NB4 (cell line): ENCODE data around the gene LGALS9.

Source experiments
- MYC ChIP-seq: IDR thresholded peaks from 2 replicates; pipeline ENCODE4 v1.6.1; 2011; ENCODE audit warnings: low read depth, low read length
- POLR2A ChIP-seq: IDR thresholded peaks from 2 replicates; pipeline ENCODE4 v1.6.1; 2011; ENCODE audit warnings: mild to moderate bottlenecking; ENCODE audit not compliant: insufficient read length; ENCODE audit errors: extremely low read depth
- TF ChIP-seq, protein P1 (sequence below): IDR thresholded peaks from one replicate; pipeline ENCODE4 v1.5.1; 2012; ENCODE audit warnings: low read depth, low read length
- TF ChIP-seq, protein P2 (sequence below): IDR thresholded peaks from 2 replicates; pipeline ENCODE4 v1.6.1; 2011; ENCODE audit warnings: low read depth, low read length

DNA sequence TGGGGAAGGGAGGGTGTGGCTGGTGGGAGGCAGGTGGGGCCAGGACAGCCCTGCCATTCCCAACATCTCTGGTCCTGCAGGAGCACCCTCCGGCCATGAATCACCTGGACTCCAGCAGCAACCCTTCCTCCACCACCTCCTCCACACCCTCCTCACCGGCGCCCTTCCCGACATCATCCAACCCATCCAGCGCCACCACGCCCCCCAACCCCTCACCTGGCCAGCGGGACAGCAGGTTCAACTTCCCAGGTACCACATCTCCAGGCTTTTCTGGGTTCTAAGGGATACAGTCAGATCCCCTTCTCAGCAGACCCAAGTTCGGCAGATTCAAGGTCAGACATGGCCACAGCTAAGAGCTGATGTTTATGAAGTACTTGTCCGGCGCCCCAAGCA, 33.8 kb upstream of the LGALS9 start:
- TF ChIP-seq MYC: no peak
- TF ChIP-seq, protein P1, sequence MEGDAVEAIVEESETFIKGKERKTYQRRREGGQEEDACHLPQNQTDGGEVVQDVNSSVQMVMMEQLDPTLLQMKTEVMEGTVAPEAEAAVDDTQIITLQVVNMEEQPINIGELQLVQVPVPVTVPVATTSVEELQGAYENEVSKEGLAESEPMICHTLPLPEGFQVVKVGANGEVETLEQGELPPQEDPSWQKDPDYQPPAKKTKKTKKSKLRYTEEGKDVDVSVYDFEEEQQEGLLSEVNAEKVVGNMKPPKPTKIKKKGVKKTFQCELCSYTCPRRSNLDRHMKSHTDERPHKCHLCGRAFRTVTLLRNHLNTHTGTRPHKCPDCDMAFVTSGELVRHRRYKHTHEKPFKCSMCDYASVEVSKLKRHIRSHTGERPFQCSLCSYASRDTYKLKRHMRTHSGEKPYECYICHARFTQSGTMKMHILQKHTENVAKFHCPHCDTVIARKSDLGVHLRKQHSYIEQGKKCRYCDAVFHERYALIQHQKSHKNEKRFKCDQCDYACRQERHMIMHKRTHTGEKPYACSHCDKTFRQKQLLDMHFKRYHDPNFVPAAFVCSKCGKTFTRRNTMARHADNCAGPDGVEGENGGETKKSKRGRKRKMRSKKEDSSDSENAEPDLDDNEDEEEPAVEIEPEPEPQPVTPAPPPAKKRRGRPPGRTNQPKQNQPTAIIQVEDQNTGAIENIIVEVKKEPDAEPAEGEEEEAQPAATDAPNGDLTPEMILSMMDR: no peak
- no peak for TF ChIP-seq POLR2A
- TF ChIP-seq, protein P2, sequence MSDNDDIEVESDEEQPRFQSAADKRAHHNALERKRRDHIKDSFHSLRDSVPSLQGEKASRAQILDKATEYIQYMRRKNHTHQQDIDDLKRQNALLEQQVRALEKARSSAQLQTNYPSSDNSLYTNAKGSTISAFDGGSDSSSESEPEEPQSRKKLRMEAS: no peak
